ENCODE measurements around the gene MRPL41. TPM values are rescaled to one million over a fixed set of nuclear protein-coding genes. Genes with fewer than 3 reads are reported as not detected.
"Not testable (repeated sequence)": the region's sequence is repeated elsewhere in the genome, so short reads cannot be mapped to it uniquely, and the experiment has no call there.

MRPL41 gene
- total RNA-seq, 4 donors from 2014 or later = 46.5 to 65.1 (median 55.8) TPM

DNA sequence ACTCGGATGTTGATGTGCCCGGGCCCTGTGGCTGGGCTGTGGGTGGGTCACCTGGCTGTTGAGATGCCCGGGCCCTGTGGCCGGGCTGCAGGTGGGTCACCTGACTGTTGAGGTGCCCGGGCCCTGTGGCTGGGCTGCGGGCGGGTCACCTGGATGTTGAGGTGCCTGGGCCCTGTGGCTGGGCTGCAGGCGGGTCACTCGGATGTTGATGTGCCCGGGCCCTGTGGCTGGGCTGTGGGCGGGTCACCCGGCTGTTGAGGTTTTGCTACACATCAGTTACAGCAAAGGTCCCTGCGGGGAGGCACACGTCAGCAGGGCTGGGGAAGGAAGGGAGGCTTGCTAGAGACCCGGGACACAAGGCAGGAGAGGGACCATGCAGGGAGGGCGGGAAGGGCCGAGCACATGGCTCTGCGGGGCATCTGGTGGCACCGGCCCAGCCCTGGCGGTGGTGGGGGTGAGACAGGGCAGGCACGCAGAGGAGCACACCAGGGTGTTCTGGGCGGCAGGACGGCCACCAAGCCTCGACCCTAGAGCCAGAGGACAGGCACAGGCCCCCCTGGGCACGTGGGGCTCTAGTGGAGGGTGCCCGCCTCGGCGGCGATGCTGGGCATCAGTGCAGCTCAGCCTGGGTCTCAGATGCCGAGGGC, 36.9 kb upstream of the MRPL41 start:
- Histone ChIP-seq H3K9me3 (no peaks in the 10 kb centered on the region), H3K27ac (no peak overlapping the region), H3K4me3 (no peak overlapping the region), H3K4me1 (no peaks in the 10 kb centered on the region), H3K27me3 (no peaks in the 10 kb centered on the region), H3K36me3 (peaks cover 0 to 36% of the 10 kb centered on the region in 2 donors)
- TF ChIP-seq POLR2AphosphoS5 (IDR thresholded peaks at IDR 0.05) (no peak), EP300 (IDR thresholded peaks at IDR 0.05) (no peak)
- WGBS, 2 donors (ENCODE audit: low coverage in 1 of 2) = 20 to 84% methylated on average over 1 to 10 of the region's 30 CpGs
- ATAC-seq = no peak

DNA sequence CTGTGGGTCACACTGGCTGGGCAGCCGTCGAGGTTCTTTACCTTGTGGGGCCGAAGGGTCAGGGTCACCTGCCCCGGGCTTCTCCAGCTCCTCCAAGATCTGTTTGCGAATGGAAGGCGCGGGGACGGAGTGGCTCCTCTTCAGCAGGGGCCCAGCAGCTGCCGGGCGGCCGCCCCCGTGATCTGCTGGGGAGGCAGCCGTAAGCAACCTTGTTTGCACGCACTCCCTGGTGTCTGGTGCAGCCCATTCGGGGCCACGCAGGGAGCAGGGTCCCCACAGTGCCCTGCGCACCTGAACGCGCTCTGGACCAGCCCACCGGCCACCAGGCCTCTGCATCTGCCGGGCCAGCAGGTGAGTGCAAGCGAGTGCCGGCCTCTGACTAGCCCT, 36.3 kb upstream of the MRPL41 start:
- Histone ChIP-seq H3K9me3 (no peaks in the 10 kb centered on the region), H3K36me3 (peaks cover 0 to 39% of the 10 kb centered on the region in 2 donors), H3K27me3 (no peaks in the 10 kb centered on the region), H3K4me3 (no peak overlapping the region), H3K27ac (no peak overlapping the region), H3K4me1 (no peaks in the 10 kb centered on the region)
- no peak for ATAC-seq
- TF ChIP-seq POLR2AphosphoS5 (IDR thresholded peaks at IDR 0.05) = no peak
- no peak for TF ChIP-seq EP300 (IDR thresholded peaks at IDR 0.05)
- TF ChIP-seq, protein P1, sequence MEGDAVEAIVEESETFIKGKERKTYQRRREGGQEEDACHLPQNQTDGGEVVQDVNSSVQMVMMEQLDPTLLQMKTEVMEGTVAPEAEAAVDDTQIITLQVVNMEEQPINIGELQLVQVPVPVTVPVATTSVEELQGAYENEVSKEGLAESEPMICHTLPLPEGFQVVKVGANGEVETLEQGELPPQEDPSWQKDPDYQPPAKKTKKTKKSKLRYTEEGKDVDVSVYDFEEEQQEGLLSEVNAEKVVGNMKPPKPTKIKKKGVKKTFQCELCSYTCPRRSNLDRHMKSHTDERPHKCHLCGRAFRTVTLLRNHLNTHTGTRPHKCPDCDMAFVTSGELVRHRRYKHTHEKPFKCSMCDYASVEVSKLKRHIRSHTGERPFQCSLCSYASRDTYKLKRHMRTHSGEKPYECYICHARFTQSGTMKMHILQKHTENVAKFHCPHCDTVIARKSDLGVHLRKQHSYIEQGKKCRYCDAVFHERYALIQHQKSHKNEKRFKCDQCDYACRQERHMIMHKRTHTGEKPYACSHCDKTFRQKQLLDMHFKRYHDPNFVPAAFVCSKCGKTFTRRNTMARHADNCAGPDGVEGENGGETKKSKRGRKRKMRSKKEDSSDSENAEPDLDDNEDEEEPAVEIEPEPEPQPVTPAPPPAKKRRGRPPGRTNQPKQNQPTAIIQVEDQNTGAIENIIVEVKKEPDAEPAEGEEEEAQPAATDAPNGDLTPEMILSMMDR (IDR thresholded peaks at IDR 0.05) = no peak
- TF ChIP-seq POLR2A (IDR thresholded peaks at IDR 0.05) = no peak
- WGBS, 2 donors (ENCODE audit: low coverage in 1 of 2) = 71% methylated on average over 9 of the region's 23 CpGs; no CpG with 5 or more reads in 1 of the 2 donors

DNA sequence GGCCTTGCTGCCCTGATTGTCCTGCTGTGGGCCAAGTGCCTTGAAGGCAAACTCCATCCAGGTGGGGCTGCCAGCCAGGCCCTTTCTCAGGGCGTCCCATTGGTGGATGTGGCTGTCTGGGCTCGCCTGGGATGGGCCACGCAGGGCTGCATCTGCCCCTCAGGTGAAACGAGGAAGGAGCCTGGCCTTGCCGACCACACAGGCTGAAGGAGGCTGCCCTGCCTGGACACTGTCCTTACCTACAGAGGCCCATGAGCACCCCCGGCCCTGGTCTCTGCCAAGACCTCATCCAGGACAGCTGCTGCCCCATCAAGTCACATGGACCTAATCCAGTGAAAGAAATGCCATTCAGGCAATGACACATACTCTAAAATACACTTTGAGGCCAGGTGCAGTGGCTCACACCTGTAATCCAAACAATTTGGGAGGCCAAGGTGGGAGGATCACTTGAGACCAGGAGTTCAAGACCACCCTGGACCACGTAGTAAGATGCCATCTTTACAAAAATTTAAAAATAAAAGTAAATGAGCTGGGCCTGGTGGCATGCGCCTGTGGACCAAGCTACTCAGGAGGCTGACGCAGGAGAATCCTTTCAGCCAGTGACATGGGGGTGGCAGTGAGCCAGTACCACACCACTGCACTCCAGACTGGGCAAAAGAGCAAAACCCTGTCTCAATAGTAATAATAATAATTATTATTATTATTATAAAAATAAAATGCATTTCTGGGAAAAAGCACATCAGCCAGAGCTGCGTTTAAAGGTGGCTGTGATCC, 35.3 kb upstream of the MRPL41 start:
- no peak for ATAC-seq
- TF ChIP-seq POLR2AphosphoS5 (IDR thresholded peaks at IDR 0.05) = no peak
- no peak overlapping the region for H3K4me3 ChIP-seq
- peaks cover 0 to 40% of the 10 kb centered on the region in 2 donors for H3K36me3 ChIP-seq
- no peaks in the 10 kb centered on the region for H3K9me3 ChIP-seq
- WGBS, 2 donors (ENCODE audit: low coverage in 1 of 2) = 88 to 95% methylated on average over 4 of the region's 10 CpGs
- H3K27ac ChIP-seq = no peak overlapping the region
- H3K27me3 ChIP-seq = no peaks in the 10 kb centered on the region
- no peaks in the 10 kb centered on the region for H3K4me1 ChIP-seq

DNA sequence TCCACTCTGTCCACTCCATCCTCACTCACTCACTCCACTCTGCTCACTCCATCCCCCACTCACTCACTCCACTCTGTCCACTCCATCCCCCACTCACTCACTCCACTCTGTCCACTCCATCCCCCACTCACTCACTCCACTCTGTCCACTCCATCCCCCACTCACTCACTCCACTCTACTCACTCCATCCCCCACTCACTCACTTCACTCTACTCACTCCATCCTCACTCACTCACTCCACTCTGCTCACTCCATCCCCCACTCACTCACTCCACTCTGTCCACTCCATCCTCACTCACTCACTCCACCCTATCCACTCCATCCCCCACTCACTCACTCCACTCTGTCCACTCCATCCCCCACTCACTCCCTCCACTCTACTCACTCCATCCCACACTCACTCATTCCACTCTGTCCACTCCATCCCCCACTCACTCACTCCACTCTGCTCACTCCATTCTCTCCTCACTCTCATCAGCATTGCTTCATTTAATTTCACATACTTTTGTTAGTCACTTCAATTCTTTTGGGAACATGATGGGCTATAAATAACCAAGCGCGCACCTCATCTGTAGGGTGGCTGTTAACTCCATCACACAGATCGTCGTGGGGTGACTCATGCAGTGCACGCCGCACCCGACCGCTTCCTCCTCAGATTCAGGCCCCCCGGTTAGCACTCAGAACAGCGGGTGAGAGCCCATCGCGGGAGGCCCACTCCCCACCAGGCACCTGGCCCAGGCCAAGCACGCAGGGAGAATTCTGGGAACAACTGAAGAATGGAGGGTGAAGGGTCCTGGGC, 32.8 kb upstream of the MRPL41 start:
- not testable (repeated sequence) for H3K4me3 ChIP-seq, H3K27ac ChIP-seq, H3K4me1 ChIP-seq, H3K27me3 ChIP-seq, H3K9me3 ChIP-seq, ATAC-seq
- H3K36me3 ChIP-seq = peaks cover 0 to 45% of the 10 kb centered on the region in 2 donors
- WGBS, 2 donors (ENCODE audit: low coverage in 1 of 2) = 87 to 100% methylated on average over 2 to 4 of the region's 13 CpGs

DNA sequence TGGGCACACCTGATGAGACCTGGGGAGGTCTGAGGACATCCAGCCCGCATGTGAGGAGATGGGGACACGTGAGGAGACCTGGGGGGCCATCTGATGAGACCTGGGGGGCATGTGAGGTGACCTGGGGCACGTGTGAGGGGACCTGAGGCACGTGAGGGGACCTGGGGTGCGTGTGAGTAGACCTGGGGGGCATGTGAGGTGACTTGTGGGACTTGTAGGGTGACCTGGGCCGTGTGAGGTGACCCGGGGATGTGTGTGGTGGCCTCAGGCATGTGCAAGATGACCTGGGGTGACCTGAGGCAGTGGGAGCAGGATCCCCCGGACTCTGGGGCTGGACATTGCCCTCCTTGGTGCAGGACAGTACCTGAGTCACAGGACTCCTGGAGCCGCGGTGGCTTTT, 32.1 kb upstream of the MRPL41 start:
- ATAC-seq = no peak
- 82 to 90% methylated on average over 4 to 6 of the region's 10 CpGs for WGBS, 2 donors (ENCODE audit: low coverage in 1 of 2)
- TF ChIP-seq POLR2AphosphoS5 (IDR thresholded peaks at IDR 0.05) = no peak
- TF ChIP-seq, protein P1 (IDR thresholded peaks at IDR 0.05) = no peak
- TF ChIP-seq POLR2A (IDR thresholded peaks at IDR 0.05) = no peak
- no peak for TF ChIP-seq EP300 (IDR thresholded peaks at IDR 0.05)
- no peaks in the 10 kb centered on the region for H3K27me3 ChIP-seq
- H3K27ac ChIP-seq = no peak overlapping the region
- H3K4me1 ChIP-seq = no peaks in the 10 kb centered on the region
- H3K9me3 ChIP-seq = no peaks in the 10 kb centered on the region
- no peak overlapping the region for H3K4me3 ChIP-seq
- H3K36me3 ChIP-seq = peaks cover 0 to 48% of the 10 kb centered on the region in 2 donors

DNA sequence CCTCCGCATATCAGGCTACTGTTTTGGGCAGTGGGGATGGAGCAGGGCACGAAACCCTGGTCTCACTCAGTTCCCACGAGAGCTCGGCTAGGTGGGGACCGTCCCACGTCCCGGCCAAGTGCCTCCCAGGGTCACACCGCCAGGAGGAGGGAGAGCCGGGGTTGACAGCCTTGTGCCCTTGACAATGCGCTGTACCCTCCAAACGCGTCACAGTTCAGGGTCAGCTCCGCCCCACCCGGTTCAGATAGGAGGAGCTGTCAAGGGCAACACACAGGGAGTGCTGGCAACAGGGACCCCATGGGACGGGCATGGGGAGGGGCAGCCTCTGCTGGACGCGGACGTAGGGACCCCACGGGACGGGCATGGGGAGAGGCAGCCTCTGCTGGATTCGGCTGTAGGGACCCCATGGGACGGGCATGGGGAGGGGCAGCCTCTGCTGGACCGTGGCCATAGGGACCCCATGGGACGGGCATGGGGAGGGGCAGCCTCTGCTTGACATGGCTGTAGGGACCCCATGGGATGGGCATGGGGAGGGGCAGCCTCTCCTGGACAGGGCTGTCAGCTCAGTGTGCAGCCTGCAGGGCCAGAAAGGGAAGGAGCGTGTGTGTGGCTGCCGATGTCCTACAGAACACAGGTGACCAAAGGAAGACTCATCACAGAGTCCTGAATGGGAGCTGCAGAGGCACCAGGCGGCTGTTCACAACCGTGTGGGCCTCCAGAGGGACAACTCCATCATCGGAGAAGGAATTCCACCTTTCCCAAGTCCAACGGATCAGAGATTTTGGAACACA, 30.9 kb upstream of the MRPL41 start:
- Histone ChIP-seq H3K9me3 (no peaks in the 10 kb centered on the region), H3K4me3 (no peak overlapping the region), H3K36me3 (peaks cover 0 to 43% of the 10 kb centered on the region in 2 donors), H3K27me3 (no peaks in the 10 kb centered on the region), H3K4me1 (no peaks in the 10 kb centered on the region), H3K27ac (no peak overlapping the region)
- WGBS, 2 donors (ENCODE audit: low coverage in 1 of 2) = 83 to 90% methylated on average over 1 to 13 of the region's 30 CpGs
- TF ChIP-seq EP300 (IDR thresholded peaks at IDR 0.05) = no peak
- TF ChIP-seq, protein P1 (IDR thresholded peaks at IDR 0.05) = no peak
- TF ChIP-seq POLR2AphosphoS5 (IDR thresholded peaks at IDR 0.05) = no peak
- no peak for TF ChIP-seq POLR2A (IDR thresholded peaks at IDR 0.05)
- ATAC-seq = no peak

Measured in gastroesophageal sphincter (tissue), 4 donors.